ENCODE measurements around the gene PHACTR4.
A peak's percentile ranks its signal among the peaks of the same experiment; 100 is the strongest.
"Not testable (repeated sequence)": the region's sequence is repeated elsewhere in the genome, so short reads cannot be mapped to it uniquely, and the experiment has no call there.

Gene PHACTR4

GRCh38 chr1:28538286-28538685 is 168.7 kb downstream of the PHACTR4 start:
- in situ Hi-C loops (cut with HindIII; ENCODE audit: low pct_ligation_motif_present, low pct_unique_long_range_greater_than_20kb, low sequenced_read_pairs), result no loop called here
- no peak for DNase-seq

DNA sequence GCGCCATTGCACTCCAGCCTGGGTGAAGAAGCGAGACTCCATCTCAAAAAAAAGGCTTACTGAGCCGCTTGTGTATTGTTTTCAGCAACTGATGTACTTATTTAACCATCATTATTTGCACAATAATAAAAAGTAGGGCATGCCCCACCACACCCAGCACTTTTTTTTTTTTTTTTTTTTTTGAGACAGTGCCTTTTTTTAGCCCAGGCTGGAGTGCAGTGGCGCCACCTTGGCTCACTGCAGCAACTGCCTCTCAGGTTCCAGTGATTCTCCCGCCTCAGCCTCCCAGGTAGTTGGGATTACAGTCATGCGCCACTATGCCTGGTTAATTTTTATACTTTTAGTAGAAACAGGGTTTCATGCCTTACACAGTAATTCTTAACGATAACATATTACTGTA is 171.1 kb downstream of the PHACTR4 start:
- peak; percentile 13 for DNase-seq
- in situ Hi-C loops (cut with HindIII; ENCODE audit: low pct_ligation_motif_present, low pct_unique_long_range_greater_than_20kb, low sequenced_read_pairs), result no loop called here

- in situ Hi-C loops (cut with HindIII; ENCODE audit: low pct_ligation_motif_present, low pct_unique_long_range_greater_than_20kb, low sequenced_read_pairs); DNase-seq: not testable (repeated sequence)
These were observed 172.0 kb downstream of the PHACTR4 start for GRCh38 chr1:28541414-28542015.

GRCh38 chr1:28545246-28545628 is 175.7 kb downstream of the PHACTR4 start:
- no peak for DNase-seq
- in situ Hi-C loops (cut with HindIII; ENCODE audit: low pct_ligation_motif_present, low pct_unique_long_range_greater_than_20kb, low sequenced_read_pairs), result no loop called here

DNA sequence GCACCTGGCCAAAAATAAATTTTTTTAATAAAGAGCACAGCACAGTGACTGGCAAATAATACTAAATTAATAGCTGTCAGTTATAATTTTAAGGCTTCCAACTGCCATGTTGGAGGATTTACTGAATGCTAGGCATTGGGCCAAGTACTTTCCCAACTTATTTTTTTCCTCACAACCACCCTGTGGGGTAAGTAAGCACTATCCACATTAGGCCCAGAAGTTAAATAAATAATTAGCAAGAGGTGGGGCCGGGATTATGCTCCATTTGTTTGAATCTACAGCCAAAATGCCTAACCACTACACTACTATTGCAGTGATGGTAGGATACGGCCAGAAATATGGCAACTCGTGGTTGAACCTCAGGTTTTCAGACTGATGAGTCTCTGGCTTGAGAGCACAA is 178.8 kb downstream of the PHACTR4 start:
- in situ Hi-C loops (cut with HindIII; ENCODE audit: low pct_ligation_motif_present, low pct_unique_long_range_greater_than_20kb, low sequenced_read_pairs), result no loop called here
- DNase-seq, result no peak

Data from ACHN (cell line).